Omental fat pad (tissue), 4 donors: ENCODE measurements around the gene ERLIN1. TPM values are rescaled to one million over a fixed set of nuclear protein-coding genes. Genes with fewer than 3 reads are reported as not detected.

Source experiments
- ATAC-seq: fragments of 150-250 bp; one replicate; pipeline ENCODE4 v1.9.1; 2016; ENCODE audit warnings: mild to moderate bottlenecking, moderate library complexity; ENCODE audit not compliant: low FRiP score
- DNase-seq: peaks from one replicate; pipeline ENCODE4 v3.0.0-alpha.2; 2019; ENCODE audit warnings: low spot score
- CTCF ChIP-seq, 3 donors: fragments of 450-650 bp; IDR thresholded peaks; one replicate each; pipeline ENCODE4 v1.5.1; 2016 to 2017; ENCODE audit warnings: antibody characterized with exemption in 3 of 3, mild to moderate bottlenecking in 3 of 3, moderate library complexity in 2 of 3
- total RNA-seq, 4 donors: library from RNA; depleted of rRNA; stranded (reverse); fragments of >200 nt; gene quantifications; one replicate each; pipeline ENCODE4 v1.1.0, GENCODE V29; 2016

ERLIN1 gene
- total RNA-seq, 4 donors from 2014 or later, result 31.7 to 35.5 (median 33.1) TPM

- DNase-seq (no peak), ATAC-seq (no peak)
- no peak for TF ChIP-seq CTCF (IDR thresholded peaks at IDR 0.05)
These were observed 23.5 kb upstream of the ERLIN1 start for GRCh38 chr10:100209303-100209702.

- TF ChIP-seq CTCF (IDR thresholded peaks at IDR 0.05), result no peak
- no peak for ATAC-seq
- DNase-seq, result no peak
These were observed 22.4 kb upstream of the ERLIN1 start for GRCh38 chr10:100208276-100208675.

GRCh38 chr10:100204370-100204769, 18.5 kb upstream of the ERLIN1 start:
- DNase-seq (no peak), ATAC-seq (no peak)
- no peak for TF ChIP-seq CTCF (IDR thresholded peaks at IDR 0.05)

- ATAC-seq (no peak), DNase-seq (no peak)
- TF ChIP-seq CTCF (IDR thresholded peaks at IDR 0.05), result no peak
These were observed 15.7 kb upstream of the ERLIN1 start for GRCh38 chr10:100201549-100201948.

- no peak for TF ChIP-seq CTCF (IDR thresholded peaks at IDR 0.05)
- DNase-seq (no peak), ATAC-seq (no peak)
These were observed 8.9 kb upstream of the ERLIN1 start for GRCh38 chr10:100194711-100195110.

GRCh38 chr10:100192350-100192749, 6.5 kb upstream of the ERLIN1 start:
- no peak for TF ChIP-seq CTCF (IDR thresholded peaks at IDR 0.05)
- DNase-seq, result no peak
- ATAC-seq, result no peak

- DNase-seq (peak; percentile 32), ATAC-seq (peak; percentile 50)
- no peak for TF ChIP-seq CTCF (IDR thresholded peaks at IDR 0.05)
These were observed 704 bp upstream of the ERLIN1 start for GRCh38 chr10:100186253-100187212.
